ENCODE measurements around the gene SMCO2. TPM values are rescaled to one million over a fixed set of nuclear protein-coding genes. Genes with fewer than 3 reads are reported as not detected.

SMCO2 gene
- total and polyA plus RNA-seq, 10 donors, result 0.06 to 0.92 (median 0.16) TPM; not detected in 7

GRCh38 chr12:27535318-27535717 lies 88.8 kb downstream of the SMCO2 start:
- no peak for DNase-seq
- 74 to 81% (median 76%) methylated on average over 6 of the region's 6 CpGs for WGBS, 5 donors
- Histone ChIP-seq H3K4me3 (no peak overlapping the region), H3K27ac (no peak overlapping the region), H3K27me3 (replicated peaks in 1 of 7) (no peaks in the 10 kb centered on the region), H3K4me1 (peaks cover 10 to 77% (median 42%) of the 10 kb centered on the region in 6 donors), H3K9me3 (no peaks in the 10 kb centered on the region), H3K36me3 (no peaks in the 10 kb centered on the region)
- intact Hi-C loops (cut with DNase I; ENCODE audit: low total_unique reads), result no loop called here
- TF ChIP-seq CTCF (IDR thresholded peaks at IDR 0.05 in 8 of 11, conservative IDR thresholded peaks at IDR 0.05 in 3 of 11), result no peak
- TF ChIP-seq POLR2A (IDR thresholded peaks at IDR 0.05), result no peak
- TF ChIP-seq POLR2AphosphoS5 (IDR thresholded peaks at IDR 0.05), result no peak

GRCh38 chr12:27537855-27538675 lies 91.5 kb downstream of the SMCO2 start:
- intact Hi-C loops (cut with DNase I; ENCODE audit: low total_unique reads), result no loop called here
- DNase-seq, result no peak
- no peak for TF ChIP-seq POLR2A (IDR thresholded peaks at IDR 0.05)
- TF ChIP-seq CTCF (IDR thresholded peaks at IDR 0.05 in 8 of 11, conservative IDR thresholded peaks at IDR 0.05 in 3 of 11), result no peak
- no peak for TF ChIP-seq POLR2AphosphoS5 (IDR thresholded peaks at IDR 0.05)
- H3K36me3 ChIP-seq, result no peaks in the 10 kb centered on the region
- no peaks in the 10 kb centered on the region for H3K9me3 ChIP-seq
- H3K27ac ChIP-seq, result no peak overlapping the region
- WGBS, 5 donors, result 59 to 66% (median 62%) methylated on average over 8 of the region's 8 CpGs
- H3K4me1 ChIP-seq, result peaks cover 11 to 60% (median 36%) of the 10 kb centered on the region in 6 donors
- H3K4me3 ChIP-seq, result no peak overlapping the region
- H3K27me3 ChIP-seq (replicated peaks in 1 of 7), result no peaks in the 10 kb centered on the region

- Histone ChIP-seq H3K27me3 (replicated peaks in 1 of 7) (no peaks in the 10 kb centered on the region), H3K4me3 (no peak overlapping the region), H3K36me3 (no peaks in the 10 kb centered on the region), H3K9me3 (no peaks in the 10 kb centered on the region), H3K27ac (no peak overlapping the region), H3K4me1 (peaks cover 9 to 48% (median 29%) of the 10 kb centered on the region in 6 donors)
- 74 to 87% (median 81%) methylated on average over 4 of the region's 4 CpGs for WGBS, 5 donors
- intact Hi-C loops (cut with DNase I; ENCODE audit: low total_unique reads), result no loop called here
- TF ChIP-seq POLR2A (IDR thresholded peaks at IDR 0.05) (no peak), POLR2AphosphoS5 (IDR thresholded peaks at IDR 0.05) (no peak), CTCF (IDR thresholded peaks at IDR 0.05 in 8 of 11, conservative IDR thresholded peaks at IDR 0.05 in 3 of 11) (no peak)
- no peak for DNase-seq
Observed at GRCh38 chr12:27539191-27539631, 92.7 kb downstream of the SMCO2 start.

- no peaks in the 10 kb centered on the region for H3K36me3 ChIP-seq
- H3K27ac ChIP-seq, result no peak overlapping the region
- TF ChIP-seq POLR2AphosphoS5 (IDR thresholded peaks at IDR 0.05) (no peak), POLR2A (IDR thresholded peaks at IDR 0.05) (no peak), CTCF (IDR thresholded peaks at IDR 0.05 in 8 of 11, conservative IDR thresholded peaks at IDR 0.05 in 3 of 11) (no peak)
- no peaks in the 10 kb centered on the region for H3K9me3 ChIP-seq
- no peaks in the 10 kb centered on the region for H3K27me3 ChIP-seq (replicated peaks in 1 of 7)
- H3K4me3 ChIP-seq, result no peak overlapping the region
- no peak for DNase-seq
- H3K4me1 ChIP-seq, result peaks cover 7 to 29% (median 18%) of the 10 kb centered on the region in 6 donors
- intact Hi-C loops (cut with DNase I; ENCODE audit: low total_unique reads), result no loop called here
- WGBS, 5 donors, result 75 to 88% (median 85%) methylated on average over 8 of the region's 8 CpGs
Observed at GRCh38 chr12:27541031-27541719, 94.6 kb downstream of the SMCO2 start.
